Activated CD4-positive, CD25-positive, alpha-beta regulatory T cell treated with anti-CD3 and anti-CD28 coated beads, Interleukin-2, amount 50 U/mL, for 24 hours (primary cell): ENCODE measurements around the gene TRIM8.
"Not testable (repeated sequence)": the region's sequence is repeated elsewhere in the genome, so short reads cannot be mapped to it uniquely, and the experiment has no call there.

ENCODE experiments used
- ATAC-seq, 2 donors: fragments of 150-1000 bp; cut with Tn5 transposase; one replicate each; pipeline ENCODE4 v1.10.0; 2021; ENCODE audit warnings: mild to moderate bottlenecking in 1 of 2, moderate library complexity in 1 of 2

TRIM8 gene

DNA sequence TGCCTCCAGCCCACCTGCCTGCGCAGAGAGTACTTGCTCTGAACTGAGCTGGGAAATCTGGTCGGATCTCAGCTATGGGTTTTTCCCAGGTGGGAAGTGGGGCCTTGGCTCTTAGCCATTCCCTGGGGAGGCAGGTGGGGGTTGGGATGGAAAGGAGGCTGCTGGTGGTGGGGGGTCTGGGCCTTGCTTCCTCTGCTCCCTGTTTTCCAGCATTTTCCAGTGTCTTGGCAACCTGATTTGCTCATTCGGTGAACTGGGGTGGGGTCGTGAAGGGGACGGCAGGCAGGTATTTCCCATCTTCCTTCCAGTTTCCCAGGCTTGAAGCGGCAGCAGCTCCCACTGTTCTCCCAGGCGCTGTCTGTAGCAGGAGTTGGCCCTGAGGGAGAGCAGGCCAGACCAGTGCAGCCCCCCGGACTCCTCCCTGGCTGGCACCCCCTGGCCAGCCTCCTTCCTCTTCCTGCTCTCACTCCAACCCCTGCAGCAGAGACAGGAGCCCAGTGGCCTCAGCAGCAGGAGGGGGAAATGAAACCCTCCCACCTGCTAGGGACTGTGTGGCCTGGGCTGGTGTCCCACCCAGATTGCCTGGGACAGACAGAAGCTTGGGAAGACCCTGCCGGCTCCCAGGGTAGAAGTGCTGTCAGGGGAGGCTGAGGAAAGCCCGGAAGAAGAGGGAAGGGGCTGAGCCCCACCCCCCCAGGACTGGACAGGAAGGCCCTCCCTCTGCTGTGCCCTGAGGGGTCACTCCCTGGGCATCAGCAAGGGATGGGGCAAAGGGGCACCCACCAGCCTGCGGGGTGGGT, 6.6 kb downstream of the TRIM8 start:
- no peak for ATAC-seq

DNA sequence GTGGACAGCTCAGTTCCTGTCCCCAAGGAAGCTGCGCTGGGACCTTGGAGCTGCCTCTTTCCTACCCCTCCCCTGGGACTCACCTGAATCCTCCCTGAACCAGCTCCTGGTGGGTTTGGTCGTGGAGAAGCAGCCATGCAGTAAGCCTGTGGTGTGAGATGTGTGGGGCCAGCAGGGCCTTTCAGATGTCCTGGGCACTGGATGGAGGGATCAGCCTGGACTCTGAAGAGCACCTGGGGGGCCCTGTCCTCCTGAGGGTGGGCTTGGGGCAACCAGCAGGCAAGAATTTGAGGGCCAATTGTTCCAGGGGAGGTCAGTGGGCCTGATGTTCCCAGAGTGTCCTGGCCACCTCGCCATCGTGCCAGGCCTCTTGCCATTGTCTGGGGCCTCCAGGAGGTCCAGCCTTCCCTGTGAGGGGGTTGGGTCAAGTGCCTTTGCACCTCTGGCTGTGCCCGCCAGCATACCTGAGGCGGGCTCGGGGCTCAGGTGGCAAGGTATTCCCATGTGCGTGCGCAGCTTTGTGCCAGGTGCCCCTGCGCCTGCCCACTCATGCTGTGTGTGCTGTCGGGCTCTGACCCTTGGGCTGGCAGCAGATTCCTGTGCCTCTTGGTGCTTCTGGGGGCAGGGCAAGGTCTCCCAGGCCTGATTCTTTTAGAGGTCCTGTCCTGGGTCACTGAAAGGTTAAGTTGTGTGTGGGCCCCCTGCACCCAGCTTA, 7.3 kb downstream of the TRIM8 start:
- no peak for ATAC-seq

DNA sequence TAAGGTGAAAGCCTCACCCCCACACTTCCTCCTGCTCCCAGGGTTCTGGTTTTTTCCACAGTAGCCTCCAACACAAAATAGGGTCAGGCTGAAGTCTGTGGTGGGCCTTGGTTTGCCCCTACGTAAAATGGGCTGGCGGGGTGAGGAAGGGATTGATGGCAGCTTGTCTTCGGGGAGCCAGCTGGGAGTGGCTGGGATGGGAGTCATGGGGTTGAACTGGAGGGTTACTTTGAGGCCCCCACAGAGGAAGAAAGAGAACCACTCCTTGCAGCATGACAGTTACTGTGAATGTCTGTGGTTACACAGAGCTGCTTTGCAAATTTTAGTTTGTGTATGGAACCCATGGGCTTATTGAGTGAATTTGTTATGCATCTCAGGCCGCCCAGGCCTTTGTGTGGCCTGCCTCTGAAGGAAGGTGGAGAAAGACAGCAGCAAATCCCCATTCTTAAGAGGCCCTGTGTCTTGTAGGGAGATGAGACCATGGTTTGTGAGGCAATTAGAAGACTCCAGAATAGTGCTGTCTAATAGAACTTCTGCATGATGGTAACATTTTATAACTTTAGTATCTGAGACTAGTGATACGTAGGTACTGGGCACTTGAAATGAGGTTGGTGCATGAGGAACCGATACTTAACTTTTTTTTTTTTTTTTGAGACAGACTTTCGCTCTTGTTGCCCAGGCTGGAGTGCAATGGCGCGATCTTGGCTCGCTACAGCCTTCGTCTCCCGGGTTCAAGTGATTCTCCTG, 8.1 kb downstream of the TRIM8 start:
- ATAC-seq: peak in 1 of 2 donors; percentile 34

DNA sequence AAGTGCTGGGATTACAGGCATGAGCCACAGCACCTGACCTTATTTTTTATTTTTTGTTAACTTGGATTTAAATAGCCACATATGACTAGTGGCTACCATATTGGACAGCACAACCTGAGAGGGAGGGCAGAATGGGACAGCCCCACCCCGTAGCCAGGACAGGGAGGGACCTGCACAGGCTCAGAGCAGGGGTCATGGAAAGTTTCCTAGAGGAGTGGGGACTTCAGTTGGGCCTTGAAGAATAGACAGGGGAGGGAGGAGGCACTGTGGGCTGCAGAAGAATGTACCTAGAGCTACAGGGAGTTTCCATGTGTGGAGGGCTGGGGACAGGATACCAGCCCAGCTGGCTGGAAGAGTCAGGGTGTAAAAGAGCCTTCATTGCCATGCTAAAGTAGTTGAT, 8.8 kb downstream of the TRIM8 start:
- no peak for ATAC-seq

DNA sequence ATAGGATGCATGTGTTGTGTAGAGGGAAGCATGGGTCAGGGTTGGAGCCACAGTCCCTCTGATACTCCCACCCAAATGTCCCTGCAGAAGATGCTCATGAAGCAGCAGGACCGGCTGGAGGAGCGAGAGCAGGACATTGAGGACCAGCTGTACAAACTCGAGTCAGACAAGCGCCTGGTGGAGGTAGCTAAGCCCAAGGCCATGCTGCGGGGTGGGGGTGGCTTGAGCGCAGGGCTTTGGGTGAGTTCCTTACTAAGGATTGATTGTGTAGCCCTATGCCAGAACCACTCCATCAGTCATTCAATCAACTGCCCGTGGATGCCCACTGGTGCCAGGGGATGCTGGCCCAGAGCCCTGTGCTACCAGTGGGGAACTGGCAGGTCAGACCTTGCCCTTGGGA, 10.3 kb downstream of the TRIM8 start:
- ATAC-seq: no peak

DNA sequence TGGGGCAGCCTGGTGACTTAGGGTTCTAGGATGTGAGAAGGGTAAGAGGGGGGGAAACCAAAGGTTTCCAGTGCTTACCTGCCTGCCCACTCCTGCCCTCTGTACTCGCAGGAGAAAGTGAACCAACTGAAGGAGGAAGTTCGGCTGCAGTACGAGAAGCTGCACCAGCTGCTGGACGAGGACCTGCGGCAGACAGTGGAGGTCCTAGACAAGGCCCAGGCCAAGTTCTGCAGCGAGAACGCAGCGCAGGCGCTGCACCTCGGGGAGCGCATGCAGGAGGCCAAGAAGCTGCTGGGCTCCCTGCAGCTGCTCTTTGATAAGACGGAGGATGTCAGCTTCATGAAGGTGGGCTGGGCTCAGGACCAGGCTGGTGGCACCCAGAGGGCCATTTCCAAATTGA, 10.7 kb downstream of the TRIM8 start:
- ATAC-seq: no peak

DNA sequence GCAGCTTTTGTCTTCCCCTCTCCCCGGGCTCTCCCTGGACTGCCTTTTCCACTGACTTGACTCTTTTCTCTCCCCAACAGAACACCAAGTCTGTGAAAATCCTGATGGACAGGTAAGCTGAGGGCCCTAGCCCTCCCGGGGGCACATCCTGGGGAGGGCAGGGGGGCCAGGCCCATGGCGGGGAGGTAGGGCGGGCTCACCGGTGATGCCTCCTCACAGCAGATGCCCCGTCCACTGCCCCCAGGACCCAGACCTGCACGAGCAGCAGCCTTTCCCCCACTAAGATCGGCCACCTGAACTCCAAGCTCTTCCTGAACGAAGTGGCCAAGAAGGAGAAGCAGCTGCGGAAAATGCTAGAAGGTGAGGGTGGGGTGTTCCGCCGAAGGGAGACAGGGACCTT, 11.7 kb downstream of the TRIM8 start:
- ATAC-seq: no peak

DNA sequence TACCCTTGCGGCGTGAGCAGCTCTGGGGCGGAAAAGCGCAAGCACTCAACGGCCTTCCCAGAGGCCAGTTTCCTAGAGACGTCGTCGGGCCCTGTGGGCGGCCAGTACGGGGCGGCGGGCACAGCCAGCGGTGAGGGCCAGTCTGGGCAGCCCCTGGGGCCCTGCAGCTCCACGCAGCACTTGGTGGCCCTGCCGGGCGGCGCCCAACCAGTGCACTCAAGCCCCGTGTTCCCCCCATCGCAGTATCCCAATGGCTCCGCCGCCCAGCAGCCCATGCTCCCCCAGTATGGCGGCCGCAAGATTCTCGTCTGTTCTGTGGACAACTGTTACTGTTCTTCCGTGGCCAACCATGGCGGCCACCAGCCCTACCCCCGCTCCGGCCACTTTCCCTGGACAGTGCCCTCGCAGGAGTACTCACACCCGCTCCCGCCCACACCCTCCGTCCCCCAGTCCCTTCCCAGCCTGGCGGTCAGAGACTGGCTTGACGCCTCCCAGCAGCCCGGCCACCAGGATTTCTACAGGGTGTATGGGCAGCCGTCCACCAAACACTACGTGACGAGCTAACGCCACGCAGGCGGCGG, 12.6 kb downstream of the TRIM8 start:
- ATAC-seq: no peak

DNA sequence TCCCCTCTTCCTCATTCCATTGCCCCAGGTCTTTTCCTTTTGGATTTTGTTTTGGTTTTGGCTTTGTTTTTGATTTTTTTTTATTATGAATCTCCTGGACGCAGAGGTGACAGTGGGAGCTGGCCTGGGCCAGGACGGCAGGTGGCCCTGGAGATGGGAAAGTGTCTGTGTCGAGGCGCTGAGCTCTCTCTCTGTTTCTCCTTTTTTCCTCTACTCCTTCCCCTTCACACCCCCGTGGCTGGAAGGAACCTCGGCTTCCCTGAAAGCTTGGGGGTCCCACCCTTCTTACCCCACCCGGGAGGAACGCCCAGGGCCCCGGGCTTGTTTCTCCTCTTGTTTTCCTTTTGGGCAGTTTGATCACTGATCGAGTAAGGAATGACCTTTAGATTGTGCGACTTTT, 13.2 kb downstream of the TRIM8 start:
- no peak for ATAC-seq

DNA sequence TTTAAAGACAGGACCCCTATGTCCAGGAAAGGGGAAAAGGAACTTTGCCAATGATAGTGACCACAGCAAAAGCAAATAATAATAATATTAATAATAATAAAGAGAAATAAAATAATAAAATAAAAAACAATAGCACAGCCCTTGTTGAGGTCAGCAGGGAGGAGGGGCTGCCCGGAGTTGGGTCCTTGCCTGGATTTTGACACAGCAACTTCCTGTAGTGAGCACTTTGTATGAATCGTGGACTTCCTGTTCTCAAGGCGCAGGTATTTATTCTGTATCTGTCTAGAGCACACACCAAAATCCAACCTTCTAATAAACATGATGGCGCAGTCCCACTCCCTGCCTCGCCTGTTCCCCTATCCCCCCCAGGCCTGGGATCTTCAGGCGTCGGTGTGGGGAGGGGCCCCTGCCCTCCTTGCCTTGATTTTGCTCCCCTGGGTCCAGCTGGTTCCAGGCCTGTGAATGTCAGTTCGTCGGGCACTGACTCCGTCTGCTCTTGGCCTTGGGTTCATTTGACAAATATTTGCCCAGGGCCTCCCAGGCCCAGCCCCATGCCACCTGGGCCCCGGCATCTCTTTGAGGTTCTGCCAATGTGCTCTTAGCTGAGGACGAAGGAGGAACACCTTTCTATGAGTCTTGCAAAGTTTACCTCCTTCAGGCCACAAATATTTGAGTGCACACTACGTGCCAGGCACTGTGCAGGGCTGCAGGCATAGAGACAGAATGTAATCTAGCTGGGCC, 13.9 kb downstream of the TRIM8 start:
- ATAC-seq: no peak

DNA sequence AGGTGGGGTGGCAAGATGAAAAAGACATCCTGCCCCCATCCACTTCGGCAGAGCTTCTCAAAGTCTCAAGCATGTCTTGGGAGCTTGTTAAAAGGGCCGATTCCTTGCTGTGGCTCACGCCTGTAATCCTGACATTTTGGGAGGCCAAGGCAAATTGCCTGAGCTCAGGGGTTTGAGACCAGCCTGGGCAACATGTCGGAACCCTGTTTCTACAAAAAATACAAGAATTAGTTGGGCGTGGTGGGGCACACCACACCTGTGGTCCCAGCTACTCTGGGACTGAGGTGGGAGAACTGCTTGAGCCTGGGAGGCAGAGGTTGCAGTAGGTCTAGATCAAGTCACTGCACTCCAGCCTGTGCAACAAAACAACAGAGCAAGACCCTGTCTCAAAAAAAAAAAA, 14.5 kb downstream of the TRIM8 start:
- ATAC-seq: no peak

- ATAC-seq: peak; percentile 82 to 84
These were observed 16.8 kb downstream of the TRIM8 start for GRCh38 chr10:102660888-102661657.

GRCh38 chr10:102661658-102662028, 17.4 kb downstream of the TRIM8 start:
- peak in 1 of 2 donors; percentile 14 for ATAC-seq

GRCh38 chr10:102665904-102666509, 21.7 kb downstream of the TRIM8 start:
- no peak for ATAC-seq

DNA sequence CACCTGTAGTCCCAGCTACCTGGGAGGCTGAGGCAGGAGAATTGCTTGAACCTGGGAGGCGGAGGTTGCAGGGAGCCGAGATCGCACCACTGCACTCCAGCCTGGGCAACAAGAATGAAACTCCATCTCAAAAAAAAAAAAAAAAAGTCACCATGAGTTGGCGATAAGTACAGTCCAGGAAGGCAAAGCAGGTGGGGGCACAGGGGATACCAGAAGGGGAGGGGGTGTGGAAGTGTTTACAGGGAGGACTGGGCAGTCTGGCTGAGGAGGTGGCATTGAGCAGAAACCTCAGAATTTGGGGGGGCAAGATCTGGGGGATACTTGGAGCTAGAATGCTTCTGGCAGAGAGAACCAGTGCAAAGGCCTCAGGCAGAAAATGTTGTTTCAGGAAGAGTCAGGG, 23.1 kb downstream of the TRIM8 start:
- ATAC-seq: not testable (repeated sequence)

- no peak for ATAC-seq
These were observed 24.2 kb downstream of the TRIM8 start for GRCh38 chr10:102668326-102669107.

DNA sequence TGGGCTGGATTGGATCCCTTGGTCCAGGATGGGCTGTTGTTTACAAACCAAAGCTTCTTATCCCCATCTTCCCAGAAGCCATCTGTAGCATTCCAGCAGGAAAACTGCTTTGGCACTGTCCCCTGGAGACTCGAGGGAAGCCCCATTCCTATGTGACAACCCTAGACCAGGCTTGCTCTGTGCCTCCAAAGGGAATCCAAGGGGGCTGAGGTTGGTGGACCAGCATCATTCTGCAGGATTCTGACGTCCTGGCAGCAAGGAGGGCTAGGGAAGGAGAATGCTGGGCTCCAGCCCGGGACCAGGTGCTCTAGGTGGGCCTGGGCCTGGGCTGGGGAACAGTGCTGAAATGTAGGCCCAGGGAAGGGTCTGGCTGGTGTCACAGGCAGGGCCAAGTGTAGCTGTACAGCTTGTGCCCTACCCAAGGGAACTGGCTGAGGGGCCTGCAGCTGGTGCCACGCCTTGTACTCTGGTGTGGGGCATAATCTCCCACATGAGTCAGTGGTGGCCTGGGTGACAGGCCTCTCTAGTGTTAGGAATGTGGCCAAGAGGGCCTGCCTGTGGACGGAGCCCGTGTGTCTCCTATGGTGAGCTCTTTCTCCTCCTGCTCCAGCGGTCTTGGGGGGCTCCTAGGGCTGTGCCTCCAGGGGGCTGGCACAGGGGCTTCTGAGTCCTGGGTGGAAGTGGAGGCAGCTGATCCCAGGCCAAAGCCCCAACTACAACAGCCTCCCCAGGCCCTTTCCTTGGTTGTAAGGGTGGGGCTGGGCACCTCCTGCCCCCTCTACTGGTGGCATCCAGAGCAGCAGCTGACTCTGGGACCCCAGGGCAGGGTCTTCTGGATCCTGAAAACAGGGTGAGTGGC, 25.2 kb downstream of the TRIM8 start:
- ATAC-seq: no peak

- no peak for ATAC-seq
These were observed 25.9 kb downstream of the TRIM8 start for GRCh38 chr10:102670065-102670670.

DNA sequence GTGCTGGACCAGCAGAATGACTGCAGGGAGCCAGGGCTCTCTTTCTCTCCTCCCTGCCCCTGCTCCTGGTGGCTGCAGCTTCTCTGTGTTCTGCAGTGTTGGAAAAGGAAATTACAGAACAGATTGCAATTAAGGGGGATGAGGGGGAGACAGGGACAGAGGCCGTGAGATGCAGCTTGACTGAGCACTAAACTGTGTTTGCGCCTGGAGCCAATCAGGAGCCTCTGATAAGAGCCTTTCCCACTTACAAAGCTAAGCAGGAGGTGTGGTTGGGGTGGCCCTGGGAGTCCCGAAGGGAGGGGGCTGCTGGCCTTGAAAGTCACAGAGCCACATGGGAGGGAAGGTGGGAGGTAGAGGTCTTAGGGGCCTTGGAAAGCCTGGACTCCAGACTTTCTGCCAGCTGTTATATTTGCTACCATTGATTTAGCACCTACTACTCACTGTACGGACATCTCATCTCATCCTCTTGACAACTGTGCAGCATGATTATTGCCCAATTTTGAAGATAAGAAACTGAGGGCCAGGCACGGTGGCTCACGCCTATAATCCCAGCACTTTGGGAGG, 26.7 kb downstream of the TRIM8 start:
- no peak for ATAC-seq
